ENCODE results near the gene CDX2. TPM values are rescaled to one million over a fixed set of nuclear protein-coding genes. Genes with fewer than 3 reads are reported as not detected.

CDX2 gene
- total RNA-seq, 4 donors from 2014 or later: 0.56 TPM; not detected in 3

DNA sequence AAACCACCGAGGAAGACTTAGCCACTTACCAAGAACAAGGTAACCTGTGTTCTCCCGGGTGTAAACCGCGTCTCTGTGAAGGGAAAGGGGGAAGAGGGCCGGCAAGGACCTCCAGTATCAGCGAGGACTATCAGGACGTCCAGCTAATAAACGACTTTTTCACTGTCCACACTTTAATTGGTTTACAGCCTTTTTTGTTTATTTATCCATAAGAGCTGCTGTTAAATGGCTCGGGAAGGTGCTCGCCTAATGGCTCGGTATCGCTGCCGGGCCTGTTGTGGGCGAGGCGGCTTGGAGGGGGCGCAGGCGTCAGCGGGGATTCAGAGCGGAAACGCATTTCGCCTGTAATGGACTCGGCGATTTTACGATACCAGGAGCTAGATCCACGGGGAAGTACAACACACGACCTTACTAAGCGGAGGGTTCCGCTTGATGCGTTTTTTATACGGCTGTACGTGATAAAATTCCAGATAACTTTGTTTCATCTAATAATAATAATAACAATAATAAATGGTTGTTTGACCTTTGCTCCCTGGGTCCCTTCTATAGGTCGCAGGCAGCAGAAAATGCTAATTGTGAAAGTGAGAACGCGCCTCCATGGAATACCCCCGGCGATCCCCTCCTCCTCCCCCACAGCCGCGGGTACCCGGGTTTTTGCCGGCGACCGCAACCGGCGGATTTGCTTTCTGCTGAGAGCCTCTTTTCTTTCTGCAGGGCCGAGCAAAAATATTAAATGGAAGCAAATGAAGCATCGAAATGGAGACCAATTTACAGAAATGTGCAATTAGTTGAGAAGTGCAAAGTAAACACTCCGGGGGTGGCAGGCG lies 51.8 kb downstream of the CDX2 start:
- Histone ChIP-seq H3K4me1 (peaks cover 14 to 34% of the 10 kb centered on the region in 2 donors), H3K4me3 (peak overlapping the region in 1 of 4 donors; percentile 39), H3K27me3 (peaks cover 84 to 93% (median 88%) of the 10 kb centered on the region in 3 donors), H3K27ac (no peak overlapping the region), H3K9me3 (no peaks in the 10 kb centered on the region), H3K36me3 (no peaks in the 10 kb centered on the region)
- intact Hi-C loops (cut with DNase I; ENCODE audit: low total_unique reads) (no loop called here), in situ Hi-C loops (cut with MboI; ENCODE audit: low sequenced_read_pairs in 4 of 4) (no loop called here)
- DNase-seq: no peak
- no peak for ATAC-seq
- no peak for TF ChIP-seq POLR2A (IDR thresholded peaks at IDR 0.05)
- TF ChIP-seq, protein P1, sequence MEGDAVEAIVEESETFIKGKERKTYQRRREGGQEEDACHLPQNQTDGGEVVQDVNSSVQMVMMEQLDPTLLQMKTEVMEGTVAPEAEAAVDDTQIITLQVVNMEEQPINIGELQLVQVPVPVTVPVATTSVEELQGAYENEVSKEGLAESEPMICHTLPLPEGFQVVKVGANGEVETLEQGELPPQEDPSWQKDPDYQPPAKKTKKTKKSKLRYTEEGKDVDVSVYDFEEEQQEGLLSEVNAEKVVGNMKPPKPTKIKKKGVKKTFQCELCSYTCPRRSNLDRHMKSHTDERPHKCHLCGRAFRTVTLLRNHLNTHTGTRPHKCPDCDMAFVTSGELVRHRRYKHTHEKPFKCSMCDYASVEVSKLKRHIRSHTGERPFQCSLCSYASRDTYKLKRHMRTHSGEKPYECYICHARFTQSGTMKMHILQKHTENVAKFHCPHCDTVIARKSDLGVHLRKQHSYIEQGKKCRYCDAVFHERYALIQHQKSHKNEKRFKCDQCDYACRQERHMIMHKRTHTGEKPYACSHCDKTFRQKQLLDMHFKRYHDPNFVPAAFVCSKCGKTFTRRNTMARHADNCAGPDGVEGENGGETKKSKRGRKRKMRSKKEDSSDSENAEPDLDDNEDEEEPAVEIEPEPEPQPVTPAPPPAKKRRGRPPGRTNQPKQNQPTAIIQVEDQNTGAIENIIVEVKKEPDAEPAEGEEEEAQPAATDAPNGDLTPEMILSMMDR (IDR thresholded peaks at IDR 0.05 in 4 of 5, conservative IDR thresholded peaks at IDR 0.05 in 1 of 5): no peak

DNA sequence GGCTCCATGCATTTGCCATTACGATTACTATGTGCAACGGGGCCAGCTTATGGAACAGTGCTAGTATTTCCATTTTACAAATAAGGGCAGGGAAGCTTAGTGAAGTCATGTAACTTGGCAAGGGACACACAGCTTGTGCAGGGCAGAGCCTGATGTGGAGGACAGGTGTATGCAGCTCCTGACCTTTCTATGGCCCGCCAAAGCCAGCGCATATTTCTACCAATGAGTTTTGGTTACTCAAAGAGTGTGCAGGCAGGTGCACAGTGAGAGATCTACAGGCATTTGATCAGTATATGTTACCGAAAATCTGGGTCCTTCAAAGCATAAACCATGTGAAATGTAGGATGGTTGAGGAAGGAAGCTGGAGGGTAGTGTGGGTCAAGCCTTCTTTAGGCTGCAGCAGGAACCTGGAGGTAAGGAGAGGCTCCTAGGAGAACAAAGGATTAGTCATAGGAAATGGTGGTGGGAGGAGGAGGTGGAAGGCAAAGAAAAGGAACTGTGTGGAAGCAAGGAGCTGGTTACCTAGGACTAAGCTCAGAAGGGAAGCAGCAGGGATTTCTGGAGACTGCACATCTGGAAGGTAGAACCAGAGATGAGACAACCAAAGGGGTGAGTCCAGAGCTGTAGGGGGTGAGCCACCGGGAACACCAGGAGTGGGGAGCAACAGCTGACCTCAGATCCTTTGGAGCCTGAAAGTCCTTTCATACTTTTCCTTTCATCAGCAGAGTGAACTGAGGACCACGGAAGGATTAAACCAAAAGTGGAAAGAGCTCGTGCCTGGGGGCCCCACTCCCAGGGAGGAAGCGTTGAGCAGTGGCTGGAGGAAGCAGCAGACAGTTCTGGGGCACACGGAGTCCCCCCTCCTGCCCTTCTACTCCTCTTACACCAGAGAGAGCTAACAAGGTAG lies 53.6 kb downstream of the CDX2 start:
- H3K4me3 ChIP-seq: no peak overlapping the region
- no peaks in the 10 kb centered on the region for H3K9me3 ChIP-seq
- intact Hi-C loops (cut with DNase I; ENCODE audit: low total_unique reads): no loop called here
- DNase-seq (no peak), ATAC-seq (no peak)
- TF ChIP-seq, protein P1 (IDR thresholded peaks at IDR 0.05 in 4 of 5, conservative IDR thresholded peaks at IDR 0.05 in 1 of 5): no peak
- TF ChIP-seq POLR2A (IDR thresholded peaks at IDR 0.05): no peak
- no peaks in the 10 kb centered on the region for H3K36me3 ChIP-seq
- H3K4me1 ChIP-seq: peaks cover 8 to 18% of the 10 kb centered on the region in 2 donors
- peaks cover 71 to 80% (median 74%) of the 10 kb centered on the region in 3 donors for H3K27me3 ChIP-seq
- H3K27ac ChIP-seq: no peak overlapping the region
- in situ Hi-C loops (cut with MboI; ENCODE audit: low sequenced_read_pairs in 4 of 4): no loop called here

DNA sequence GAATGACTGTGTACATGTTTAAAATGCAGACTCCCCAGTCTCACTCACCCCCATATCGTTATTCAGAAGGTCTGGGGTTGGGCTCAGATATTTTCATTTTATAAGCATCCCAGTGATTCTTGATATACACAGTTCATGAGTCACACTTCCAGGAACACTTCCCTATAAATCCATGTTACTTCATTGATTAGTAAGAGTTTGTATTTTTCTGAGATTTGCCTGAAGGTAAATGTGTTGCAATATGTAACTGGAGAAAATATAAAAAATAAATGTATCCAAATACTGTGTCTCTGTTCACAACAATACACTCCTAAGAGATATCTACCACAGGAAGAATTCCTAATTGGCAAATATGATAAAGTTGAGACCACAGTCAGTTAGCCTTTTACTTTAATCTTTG lies 56.0 kb downstream of the CDX2 start:
- TF ChIP-seq, protein P1 (IDR thresholded peaks at IDR 0.05 in 4 of 5, conservative IDR thresholded peaks at IDR 0.05 in 1 of 5): no peak
- intact Hi-C loops (cut with DNase I; ENCODE audit: low total_unique reads) (loop anchor here (2.0 kb wide), 1 partner anchor 64 kb away; no protein-coding TSS in a partner anchor), in situ Hi-C loops (cut with MboI; ENCODE audit: low sequenced_read_pairs in 4 of 4) (no loop called here)
- ATAC-seq: no peak
- no peaks in the 10 kb centered on the region for H3K9me3 ChIP-seq
- peaks cover 4 to 7% of the 10 kb centered on the region in 2 donors for H3K4me1 ChIP-seq
- no peak overlapping the region for H3K4me3 ChIP-seq
- no peak overlapping the region for H3K27ac ChIP-seq
- H3K36me3 ChIP-seq: no peaks in the 10 kb centered on the region
- peaks cover 53 to 73% (median 61%) of the 10 kb centered on the region in 3 donors for H3K27me3 ChIP-seq
- DNase-seq: no peak

DNA sequence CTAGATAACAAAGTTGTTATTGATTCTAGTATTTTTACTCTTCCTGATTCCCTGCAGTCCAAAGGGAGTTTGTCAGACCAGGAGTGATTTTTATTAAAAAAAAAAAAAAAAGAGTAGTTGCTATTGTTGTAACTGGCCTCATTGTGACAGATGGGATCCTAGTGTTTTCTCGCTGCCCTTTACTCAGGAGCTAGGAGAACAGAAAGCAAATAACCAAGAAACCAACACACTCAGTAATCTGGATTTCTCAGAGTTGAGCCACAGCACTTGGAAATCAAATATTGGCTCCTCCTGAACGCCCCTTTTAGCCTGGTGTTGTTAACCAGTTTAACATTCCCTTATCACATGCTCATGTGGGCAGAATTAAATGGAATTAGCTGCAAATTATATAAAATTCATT lies 57.6 kb downstream of the CDX2 start:
- intact Hi-C loops (cut with DNase I; ENCODE audit: low total_unique reads): no loop called here
- ATAC-seq: no peak
- H3K4me3 ChIP-seq: no peak overlapping the region
- no peak overlapping the region for H3K27ac ChIP-seq
- no peaks in the 10 kb centered on the region for H3K36me3 ChIP-seq
- no peak for DNase-seq
- peaks cover 48 to 67% (median 59%) of the 10 kb centered on the region in 3 donors for H3K27me3 ChIP-seq
- TF ChIP-seq POLR2A (IDR thresholded peaks at IDR 0.05): no peak
- TF ChIP-seq, protein P1 (IDR thresholded peaks at IDR 0.05 in 4 of 5, conservative IDR thresholded peaks at IDR 0.05 in 1 of 5): no peak
- no peaks in the 10 kb centered on the region for H3K9me3 ChIP-seq
- H3K4me1 ChIP-seq: no peaks in the 10 kb centered on the region
- in situ Hi-C loops (cut with MboI; ENCODE audit: low sequenced_read_pairs in 4 of 4): no loop called here

Other genes starting within 250 kb of the CDX2 start
- gene GSX1, start 176.8 kb downstream of the CDX2 start, total RNA-seq: not detected
- gene PDX1, start 49.3 kb downstream of the CDX2 start, total RNA-seq: not detected
- not detected for gene URAD, start 19.4 kb upstream of the CDX2 start, total RNA-seq
- gene FLT3, start 131.3 kb upstream of the CDX2 start, total RNA-seq: under 1 TPM; 0.22 to 0.92 (median 0.37) TPM
- 10 to 100 TPM in 2 of 4 donors, 1 to 10 TPM in 2; 5.5 to 14.7 (median 9.4) TPM for gene PAN3, start 169.2 kb upstream of the CDX2 start, total RNA-seq